BJ (cell line): ENCODE data around the gene LAD1. TPM values are rescaled to one million over a fixed set of nuclear protein-coding genes. Genes with fewer than 3 reads are reported as not detected.

Source experiments
- CTCF ChIA-PET: fragments of 350-600 bp; formaldehyde crosslinking; extraction: SDS; loops from one replicate; lab custom pipeline; 2021; ENCODE audit warnings: antibody characterized with exemption, inconsistent platforms; lab: Yijun Ruan, JAX
- POLR2A ChIA-PET: fragments of 300-600 bp; sonication (Branson Sonifier 250); formaldehyde crosslinking; extraction: SDS; loops from one replicate; lab custom pipeline; 2021; ENCODE audit warnings: antibody characterized with exemption; lab: Charles Lee
- DNase-seq: peaks from one replicate; pipeline ENCODE4 v3.0.0-alpha.2; 2011; ENCODE audit warnings: low read depth
- H3K27me3 ChIP-seq: 2 replicates; pipeline ENCODE4 v1.6.0; 2011; ENCODE audit warnings: low read length; ENCODE audit not compliant: control insufficient read depth, insufficient read depth
- H3K36me3 ChIP-seq: 2 replicates; pipeline ENCODE4 v1.5.1; 2011; ENCODE audit warnings: low read length; ENCODE audit not compliant: control insufficient read depth, insufficient read depth
- H3K4me3 ChIP-seq: 2 replicates; pipeline ENCODE4 v1.5.1; 2011; ENCODE audit warnings: low read depth, mild to moderate bottlenecking, control low read depth, low read length
- CTCF ChIP-seq: IDR thresholded peaks from 2 replicates; pipeline ENCODE4 v1.5.1; 2011; ENCODE audit warnings: low read depth, mild to moderate bottlenecking, control low read depth, inconsistent platforms, low read length, moderate library complexity; ENCODE audit not compliant: insufficient read depth
- polyA plus RNA-seq: library from polyadenylated mRNA; depleted of rRNA; stranded (reverse); fragments of >200 nt; gene quantifications from 2 replicates; pipeline ENCODE4 v1.2.3, GENCODE V29; 2011

LAD1 gene
- polyA plus RNA-seq, 1 experiment: not detected

DNA sequence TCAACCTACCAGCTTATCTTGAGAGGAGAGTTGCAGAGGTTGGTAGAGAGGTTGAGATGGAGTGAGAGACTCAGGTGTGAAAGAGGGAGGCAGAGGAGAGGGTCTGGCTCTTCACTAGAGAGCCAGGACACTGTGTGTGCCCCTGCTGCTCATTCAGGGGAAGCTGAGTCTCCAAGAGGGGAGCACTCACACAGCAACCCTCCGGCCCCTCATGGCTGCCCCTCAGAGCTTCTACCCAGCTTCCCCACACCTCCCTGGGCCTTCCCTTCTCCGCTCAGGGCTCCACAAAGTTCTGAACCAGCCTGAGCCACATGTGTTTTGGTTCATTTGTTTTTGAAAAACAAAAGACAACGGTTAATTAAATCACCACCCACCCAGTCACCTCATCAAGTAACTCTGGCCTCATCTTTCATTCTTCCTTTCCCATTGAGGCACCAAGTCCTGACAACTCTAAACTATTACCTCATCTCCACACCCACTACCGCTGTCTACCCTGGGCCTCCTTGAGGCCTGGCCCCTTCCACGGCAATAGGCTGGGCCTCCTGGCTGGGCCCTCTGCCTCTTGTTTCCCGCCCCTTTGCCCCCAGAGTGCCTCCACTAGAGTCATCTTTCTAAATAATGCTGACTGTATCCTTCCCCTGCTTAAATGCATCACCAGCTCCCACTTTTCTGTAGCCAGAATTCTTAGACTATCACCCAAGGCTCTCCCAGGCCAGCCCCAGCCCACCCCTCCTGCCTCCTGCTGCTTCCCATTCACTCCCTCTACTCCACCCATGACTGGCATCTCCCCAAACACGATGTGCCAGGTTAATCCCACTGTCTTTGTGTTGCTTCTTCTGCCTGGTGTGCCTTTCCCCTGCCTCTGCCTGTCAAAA, 54.7 kb downstream of the LAD1 start:
- Histone ChIP-seq H3K36me3 (no peaks in the 10 kb centered on the region), H3K27me3 (peaks cover 8% of the 10 kb centered on the region), H3K4me3 (no peak overlapping the region)
- ChIA-PET POLR2A (interaction anchor here (0.6 kb wide), 1 partner anchor 211 kb away, joined by 4 read pairs; no protein-coding TSS in a partner anchor), CTCF (interaction anchor here (0.7 to 7.7 kb wide), 7 partner anchors 12 to 122 kb away, joined by 3 to 136 read pairs (median 16); no protein-coding TSS in a partner anchor)
- TF ChIP-seq CTCF: no peak
- DNase-seq: no peak

GRCh38 chr1:201341377-201341776, 57.7 kb downstream of the LAD1 start:
- Histone ChIP-seq H3K27me3 (peaks cover 12% of the 10 kb centered on the region), H3K36me3 (no peaks in the 10 kb centered on the region), H3K4me3 (no peak overlapping the region)
- ChIA-PET CTCF (interaction anchor here (1.2 kb wide), 1 partner anchor 20 kb away, joined by 3 read pairs; no protein-coding TSS in a partner anchor), POLR2A (no interaction called here)
- no peak for DNase-seq
- TF ChIP-seq CTCF: no peak

DNA sequence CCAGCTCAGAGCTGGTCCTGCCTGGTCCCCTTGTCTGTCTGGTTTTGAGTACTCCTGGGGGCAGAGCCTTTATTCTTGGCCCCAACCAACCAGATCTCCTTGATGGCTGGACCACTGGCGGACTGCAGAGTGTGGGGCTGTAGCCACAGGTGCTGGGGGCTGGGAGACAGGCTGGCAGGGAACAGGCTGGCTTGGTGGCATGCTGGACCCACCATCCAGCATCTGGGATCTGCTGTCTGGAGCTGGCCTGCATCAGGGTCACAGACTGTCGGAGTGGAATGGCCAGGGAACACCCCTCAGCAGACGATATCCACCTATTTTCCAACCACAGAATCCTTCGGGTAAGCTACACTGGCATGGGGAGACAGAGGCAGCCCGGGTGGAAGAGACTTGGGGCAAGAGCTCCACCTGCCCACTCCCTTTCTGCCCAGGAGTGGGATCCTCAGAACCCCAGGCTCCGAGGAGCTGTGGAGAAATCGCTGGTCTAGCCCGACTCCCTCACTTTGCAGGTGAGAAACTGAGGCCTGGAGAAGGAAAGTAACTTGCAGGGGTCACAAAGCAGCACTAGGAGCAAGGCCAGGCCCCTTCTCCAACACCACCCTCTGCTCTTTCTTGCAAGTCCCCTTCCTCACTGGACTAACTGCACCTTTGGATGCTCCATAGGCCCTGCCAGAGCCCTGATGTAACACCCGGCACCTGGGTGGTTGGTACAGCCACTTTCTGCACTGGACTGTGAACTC, 62.2 kb downstream of the LAD1 start:
- Histone ChIP-seq H3K36me3 (no peaks in the 10 kb centered on the region), H3K4me3 (no peak overlapping the region), H3K27me3 (peaks cover 10% of the 10 kb centered on the region)
- DNase-seq: no peak
- ChIA-PET POLR2A (no interaction called here), CTCF (interaction anchor here (1.1 to 4.1 kb wide), 2 partner anchors 10 to 83 kb away, joined by 3 to 19 read pairs; no protein-coding TSS in a partner anchor)
- no peak for TF ChIP-seq CTCF

- Histone ChIP-seq H3K36me3 (no peaks in the 10 kb centered on the region), H3K4me3 (no peak overlapping the region), H3K27me3 (peaks cover 10% of the 10 kb centered on the region)
- CTCF ChIA-PET: interaction anchor here (1.3 to 4.1 kb wide), 2 partner anchors 11 to 77 kb away, joined by 4 to 19 read pairs; no protein-coding TSS in a partner anchor
- DNase-seq: no peak
- TF ChIP-seq CTCF: no peak
- POLR2A ChIA-PET: no interaction called here
These were observed 63.2 kb downstream of the LAD1 start for GRCh38 chr1:201335901-201336300.
